HL-60/S4 (cell line): ENCODE measurements around the gene RTKN.

Source experiments
- in situ Hi-C: fragments of 300-500 bp; cut with MboI; formaldehyde crosslinking; loops from 2 replicates; pipeline ENCODE4 v1.14.3; 2022; ENCODE audit warnings: low sequenced_read_pairs

RTKN gene

GRCh38 chr2:74440378-74441169 is 1.2 kb downstream of the RTKN start:
- in situ Hi-C loops = no loop called here

- in situ Hi-C loops = no loop called here
Measured at GRCh38 chr2:74439803-74440377, 1.8 kb downstream of the RTKN start.

GRCh38 chr2:74439373-74439772 is 2.4 kb downstream of the RTKN start:
- in situ Hi-C loops = no loop called here

- in situ Hi-C loops = no loop called here
Measured at GRCh38 chr2:74438248-74438647, 3.5 kb downstream of the RTKN start.

GRCh38 chr2:74436848-74437695 is 4.7 kb downstream of the RTKN start:
- in situ Hi-C loops = no loop called here

GRCh38 chr2:74436111-74436805 is 5.5 kb downstream of the RTKN start:
- in situ Hi-C loops = no loop called here

GRCh38 chr2:74430502-74430901 is 11.2 kb downstream of the RTKN start:
- in situ Hi-C loops = no loop called here

GRCh38 chr2:74429487-74430451 is 12.0 kb downstream of the RTKN start:
- in situ Hi-C loops = no loop called here

- in situ Hi-C loops = no loop called here
Measured at GRCh38 chr2:74428675-74429074, 13.1 kb downstream of the RTKN start.

GRCh38 chr2:74427551-74427950 is 14.2 kb downstream of the RTKN start:
- in situ Hi-C loops = no loop called here

- in situ Hi-C loops = no loop called here
Measured at GRCh38 chr2:74426181-74426758, 15.5 kb downstream of the RTKN start.

- in situ Hi-C loops = no loop called here
Measured at GRCh38 chr2:74425523-74425922, 16.2 kb downstream of the RTKN start.

GRCh38 chr2:74424995-74425406 is 16.7 kb downstream of the RTKN start:
- in situ Hi-C loops = no loop called here

- in situ Hi-C loops = no loop called here
Measured at GRCh38 chr2:74424139-74424992, 17.4 kb downstream of the RTKN start.

GRCh38 chr2:74423231-74424095 is 18.3 kb downstream of the RTKN start:
- in situ Hi-C loops = no loop called here

GRCh38 chr2:74421221-74421870 is 20.4 kb downstream of the RTKN start, which contains the start of the genes C2orf81 and WDR54:
Gene C2orf81, minus strand, starts transcription at chr2:74421619. Its CDS starts 59 bp downstream, at chr2:74421560.
Gene WDR54, plus strand, starts transcription at chr2:74421730. Its CDS starts 424 bp downstream, at chr2:74422154.
- in situ Hi-C loops = no loop called here
